Subcutaneous abdominal adipose tissue (tissue), 5 donors: ENCODE data around the gene IQSEC3.

Source experiments
- H3K27ac ChIP-seq: one replicate; pipeline ENCODE4 v1.7.0; 2013; ENCODE audit warnings: low read depth, mild to moderate bottlenecking, inconsistent platforms, low read length, moderate library complexity
- H3K27me3 ChIP-seq, 5 donors: one replicate each; pipeline ENCODE4 v1.7.0; 2013; ENCODE audit warnings: low read length in 5 of 5, inconsistent platforms in 1 of 5; ENCODE audit not compliant: control insufficient read depth in 5 of 5, insufficient read depth in 4 of 5
- H3K36me3 ChIP-seq, 5 donors: one replicate each; pipeline ENCODE4 v1.7.0; 2013; ENCODE audit warnings: low read length in 5 of 5; ENCODE audit not compliant: control insufficient read depth in 5 of 5, insufficient read depth in 5 of 5
- H3K4me1 ChIP-seq, 5 donors: one replicate each; pipeline ENCODE4 v1.7.0; 2013; ENCODE audit warnings: low read length in 5 of 5, mild to moderate bottlenecking in 3 of 5, moderate library complexity in 1 of 5; ENCODE audit not compliant: control insufficient read depth in 5 of 5, insufficient read depth in 5 of 5
- H3K4me3 ChIP-seq, 5 donors: one replicate each; pipeline ENCODE4 v1.7.0; 2013; ENCODE audit warnings: low read length in 5 of 5, low read depth in 1 of 5
- H3K9ac ChIP-seq, 5 donors: one replicate each; pipeline ENCODE4 v1.7.0; 2013; ENCODE audit warnings: low read length in 5 of 5, mild to moderate bottlenecking in 4 of 5, moderate library complexity in 3 of 5
- H3K9me3 ChIP-seq, 5 donors: one replicate each; pipeline ENCODE4 v1.7.0; 2013; ENCODE audit warnings: low read length in 5 of 5; ENCODE audit not compliant: control insufficient read depth in 5 of 5
- donor health status: healthy.
- donor health status: healthy.
- donor health status: healthy.
- donor health status: healthy.
- donor health status: healthy.

Gene IQSEC3

DNA sequence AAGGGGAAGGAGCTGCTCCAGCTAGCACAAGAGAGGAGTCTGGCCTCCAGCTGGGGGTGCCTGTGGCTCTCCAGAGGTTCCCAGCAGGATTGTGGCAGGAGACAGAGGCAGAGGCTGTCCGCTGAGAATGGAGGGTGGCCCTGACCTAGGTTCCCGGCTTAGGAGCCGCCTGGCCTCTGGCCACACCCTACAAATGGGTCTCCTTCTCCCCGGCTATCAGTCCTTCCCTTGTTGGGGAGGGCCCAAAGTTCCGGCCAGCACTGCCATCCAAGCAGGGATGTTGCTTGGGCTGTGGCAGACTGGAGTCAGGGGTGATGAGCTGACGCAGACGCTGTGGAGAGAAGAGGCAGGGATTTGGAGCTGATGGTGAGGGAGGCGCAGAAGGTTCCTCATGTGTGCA is 124.3 kb downstream of the IQSEC3 start:
- H3K4me3 ChIP-seq: no peak overlapping the region
- no peaks in the 10 kb centered on the region for H3K36me3 ChIP-seq
- H3K27ac ChIP-seq: no peak overlapping the region
- H3K9ac ChIP-seq: no peak overlapping the region
- peaks cover 5 to 15% (median 12%) of the 10 kb centered on the region in 5 donors for H3K27me3 ChIP-seq
- H3K9me3 ChIP-seq: no peaks in the 10 kb centered on the region
- H3K4me1 ChIP-seq: peaks cover 3 to 14% (median 12%) of the 10 kb centered on the region in 5 donors

DNA sequence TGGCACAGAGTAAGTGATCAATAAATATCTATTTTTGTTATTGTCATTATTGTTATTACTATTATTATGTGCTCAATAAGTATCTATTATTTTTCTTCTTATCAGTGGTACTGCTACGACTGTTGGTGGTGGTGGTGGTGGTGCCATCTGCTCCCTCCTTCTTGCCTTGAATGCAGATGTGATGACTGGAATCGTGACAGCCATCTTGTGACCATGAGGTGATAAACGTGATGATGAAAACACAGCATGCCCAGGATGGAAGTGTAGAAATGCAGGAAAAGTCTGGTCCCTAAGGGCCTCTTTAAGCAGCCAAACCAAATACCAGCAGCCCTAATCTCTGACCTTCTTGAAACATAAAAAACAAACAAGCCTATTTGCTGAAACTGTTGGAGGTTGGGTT is 125.0 kb downstream of the IQSEC3 start:
- H3K36me3 ChIP-seq: no peaks in the 10 kb centered on the region
- peaks cover 3 to 14% (median 12%) of the 10 kb centered on the region in 5 donors for H3K4me1 ChIP-seq
- peaks cover 8 to 16% (median 12%) of the 10 kb centered on the region in 5 donors for H3K27me3 ChIP-seq
- no peak overlapping the region for H3K27ac ChIP-seq
- no peak overlapping the region for H3K4me3 ChIP-seq
- H3K9ac ChIP-seq: no peak overlapping the region
- H3K9me3 ChIP-seq: no peaks in the 10 kb centered on the region

DNA sequence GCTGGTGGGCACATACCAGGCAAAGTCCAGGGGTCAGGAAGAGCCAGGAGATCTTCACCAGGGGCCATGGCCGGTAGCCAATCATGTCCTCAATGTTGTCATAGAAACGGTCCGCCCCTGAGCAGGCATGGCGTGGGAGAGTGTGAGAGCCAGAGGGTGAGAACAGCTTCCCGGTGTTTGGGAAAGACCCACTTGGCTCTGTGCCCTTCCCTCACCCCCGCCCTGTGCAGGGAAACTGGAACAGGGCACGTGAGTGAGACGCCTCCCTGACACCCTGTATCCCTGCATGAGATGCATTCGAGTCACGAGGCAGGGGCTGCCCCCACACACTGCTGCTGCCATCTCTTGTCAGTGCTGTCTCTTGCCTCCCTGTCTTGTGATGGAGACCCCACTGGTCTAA is 126.7 kb downstream of the IQSEC3 start:
- H3K36me3 ChIP-seq: no peaks in the 10 kb centered on the region

DNA sequence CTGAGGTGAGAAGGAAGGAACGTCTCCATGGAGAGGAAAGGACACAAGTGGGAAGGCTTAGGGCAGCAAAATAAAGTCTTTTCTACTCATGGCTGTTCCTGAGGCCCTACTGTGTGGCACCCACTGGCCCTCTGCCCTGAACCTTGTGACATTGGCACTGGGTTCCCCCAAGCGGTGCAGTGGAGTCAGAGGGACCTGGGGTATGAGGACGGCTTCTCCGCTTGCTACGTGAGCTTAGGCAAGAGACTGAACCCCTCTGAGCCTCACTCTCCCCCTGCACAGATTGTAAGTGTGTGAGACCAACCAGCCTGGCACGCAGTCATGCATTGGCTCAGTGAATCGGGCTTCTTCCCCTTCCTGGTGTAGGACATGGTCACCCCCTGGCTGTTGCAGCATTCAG is 127.7 kb downstream of the IQSEC3 start:
- Histone ChIP-seq H3K4me1 (peaks cover 2 to 5% (median 3%) of the 10 kb centered on the region in 5 donors), H3K9me3 (no peaks in the 10 kb centered on the region), H3K27ac (no peak overlapping the region), H3K36me3 (no peaks in the 10 kb centered on the region), H3K4me3 (no peak overlapping the region), H3K27me3 (peaks cover 9 to 16% (median 12%) of the 10 kb centered on the region in 5 donors), H3K9ac (no peak overlapping the region)

More for the DNA sequence above, 126.7 kb downstream of the IQSEC3 start:
- H3K9ac ChIP-seq: no peak overlapping the region
- peaks cover 9 to 16% (median 12%) of the 10 kb centered on the region in 5 donors for H3K27me3 ChIP-seq
- no peak overlapping the region for H3K4me3 ChIP-seq
- no peaks in the 10 kb centered on the region for H3K9me3 ChIP-seq
- H3K4me1 ChIP-seq: peaks cover 3 to 14% (median 12%) of the 10 kb centered on the region in 5 donors
- no peak overlapping the region for H3K27ac ChIP-seq

DNA sequence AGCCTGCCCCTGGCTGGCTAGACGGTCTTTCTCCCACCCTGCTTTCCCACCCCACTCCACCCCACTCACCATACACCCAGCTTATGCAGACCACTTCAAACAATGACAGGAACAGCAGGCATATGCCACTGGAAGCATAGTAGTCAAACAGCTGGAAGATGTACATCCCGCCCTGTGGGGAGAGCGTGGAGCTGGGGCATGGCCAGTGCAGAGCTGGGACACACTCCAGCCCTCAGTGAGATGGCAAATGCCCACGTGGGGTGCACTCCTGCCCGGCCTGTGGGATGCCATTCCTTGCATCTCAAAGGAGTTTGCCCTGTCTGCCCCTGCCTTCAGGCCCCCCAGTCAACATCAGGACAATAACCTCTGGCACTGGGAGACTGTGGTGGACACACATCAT is 128.6 kb downstream of the IQSEC3 start:
- Histone ChIP-seq H3K4me3 (no peak overlapping the region), H3K9ac (no peak overlapping the region)

DNA sequence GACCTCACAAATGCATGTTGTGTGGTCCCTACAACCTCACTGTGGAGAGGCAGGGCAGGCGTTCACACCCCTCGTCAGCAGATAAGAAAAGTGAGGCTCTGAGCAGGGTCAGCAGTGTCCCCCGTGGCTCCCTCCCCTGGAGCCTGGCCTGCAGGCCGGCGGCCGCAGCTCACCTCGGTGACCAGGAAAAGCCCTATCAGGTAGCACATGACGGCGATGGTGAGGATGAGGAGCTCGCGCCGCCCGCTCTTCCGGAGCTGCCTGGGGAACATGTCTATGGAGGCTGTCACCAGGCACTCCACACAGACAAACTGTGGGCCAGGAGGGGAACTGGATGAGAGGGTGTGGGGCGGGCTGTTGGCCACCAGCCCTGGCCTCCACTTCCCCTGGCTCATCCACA is 129.4 kb downstream of the IQSEC3 start:
- Histone ChIP-seq H3K36me3 (no peaks in the 10 kb centered on the region), H3K4me1 (peaks cover 0 to 3% (median 0%) of the 10 kb centered on the region in 5 donors), H3K27ac (no peak overlapping the region), H3K9me3 (no peaks in the 10 kb centered on the region), H3K27me3 (peaks cover 6 to 19% (median 8%) of the 10 kb centered on the region in 5 donors), H3K4me3 (no peak overlapping the region), H3K9ac (no peak overlapping the region)

More for the DNA sequence above, 128.6 kb downstream of the IQSEC3 start:
- H3K36me3 ChIP-seq: no peaks in the 10 kb centered on the region
- H3K27ac ChIP-seq: no peak overlapping the region
- no peaks in the 10 kb centered on the region for H3K9me3 ChIP-seq
- H3K27me3 ChIP-seq: peaks cover 8 to 16% (median 12%) of the 10 kb centered on the region in 5 donors
- H3K4me1 ChIP-seq: peaks cover 0 to 3% (median 0%) of the 10 kb centered on the region in 5 donors

DNA sequence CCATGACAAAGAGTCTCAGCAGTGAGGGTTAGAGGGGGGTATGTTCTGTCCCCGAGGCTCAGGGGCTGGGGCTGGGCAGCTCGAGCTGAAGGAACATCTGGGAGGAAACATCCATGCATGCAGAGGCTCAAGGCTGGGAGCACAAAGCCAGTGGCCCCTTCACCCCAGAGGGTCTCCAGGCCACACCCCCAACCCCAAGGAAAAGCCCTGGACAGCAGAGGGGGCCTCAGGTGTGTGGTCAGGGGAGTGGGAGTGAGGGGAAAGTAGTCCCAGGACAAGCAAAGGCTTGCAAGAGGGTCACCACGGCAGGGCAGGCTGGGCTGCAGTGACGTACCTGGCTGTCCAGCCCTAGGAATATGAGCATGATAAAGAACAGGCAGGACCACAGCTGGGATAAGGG is 129.9 kb downstream of the IQSEC3 start:
- no peaks in the 10 kb centered on the region for H3K36me3 ChIP-seq
- no peak overlapping the region for H3K9ac ChIP-seq
- H3K27ac ChIP-seq: no peak overlapping the region
- H3K27me3 ChIP-seq: peaks cover 4 to 19% (median 11%) of the 10 kb centered on the region in 5 donors
- H3K4me3 ChIP-seq: no peak overlapping the region
- H3K4me1 ChIP-seq: peaks cover 0 to 3% (median 0%) of the 10 kb centered on the region in 5 donors
- no peaks in the 10 kb centered on the region for H3K9me3 ChIP-seq

DNA sequence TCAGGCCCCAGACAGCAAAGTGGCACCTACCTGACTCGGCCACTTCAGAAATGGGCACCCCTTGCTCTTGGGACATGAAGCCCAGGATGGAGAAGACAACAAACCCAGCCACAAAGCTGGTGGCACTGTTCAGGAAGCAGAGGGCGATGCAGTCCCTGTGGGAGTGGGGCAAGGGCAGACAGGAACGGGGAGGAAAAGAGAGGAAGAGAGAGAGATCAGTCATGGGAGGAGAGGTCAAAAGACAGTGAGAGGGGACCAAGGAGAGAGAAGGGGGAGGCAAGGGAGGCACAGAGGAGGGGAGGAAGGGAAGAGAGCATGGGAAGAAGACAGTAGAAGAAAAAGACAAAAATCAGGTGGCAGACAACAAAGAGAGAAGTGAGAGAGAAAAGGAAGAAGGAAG is 130.8 kb downstream of the IQSEC3 start:
- Histone ChIP-seq H3K4me3 (no peak overlapping the region), H3K9ac (no peak overlapping the region), H3K27me3 (peaks cover 2 to 20% (median 14%) of the 10 kb centered on the region in 5 donors), H3K9me3 (no peaks in the 10 kb centered on the region), H3K27ac (no peak overlapping the region), H3K36me3 (no peaks in the 10 kb centered on the region), H3K4me1 (peaks cover 0 to 3% (median 0%) of the 10 kb centered on the region in 5 donors)

DNA sequence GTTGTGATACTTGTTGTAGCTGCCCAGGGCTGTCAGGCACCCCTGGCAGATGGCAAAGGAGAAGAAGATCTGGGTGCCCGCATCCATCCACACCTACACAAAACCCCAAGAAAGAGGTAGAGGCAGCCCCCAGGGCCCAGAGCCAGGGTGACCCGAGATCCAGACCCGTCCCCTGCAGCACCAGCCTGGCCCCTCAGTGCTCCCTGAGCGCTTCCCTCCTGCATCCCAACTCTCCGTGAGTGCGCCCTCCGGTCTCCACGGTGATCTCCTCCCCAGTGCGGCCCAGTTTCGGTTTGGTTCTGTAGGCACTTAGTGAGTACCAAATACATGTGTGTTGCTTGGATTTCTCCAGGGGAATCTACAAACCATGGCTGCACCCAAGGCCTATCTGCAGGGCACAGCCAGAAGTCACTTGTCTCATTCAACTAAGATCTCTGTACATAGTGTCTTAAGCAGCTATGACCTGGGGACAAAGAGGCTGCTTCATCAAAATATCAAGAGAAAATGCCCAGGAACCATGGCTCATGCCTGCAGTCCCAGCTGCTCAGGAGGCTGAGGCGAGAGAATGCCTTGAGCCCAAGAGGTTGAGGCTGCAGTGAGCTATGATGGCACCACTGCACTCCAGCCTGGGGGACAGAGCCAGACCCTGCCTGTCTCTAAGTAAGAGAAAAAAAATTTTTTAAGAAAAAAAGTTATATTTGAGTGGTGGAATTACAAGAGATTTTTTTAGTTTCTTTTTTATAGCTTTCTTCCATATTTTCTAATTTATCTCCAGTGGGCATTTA is 131.5 kb downstream of the IQSEC3 start:
- Histone ChIP-seq H3K9me3 (no peaks in the 10 kb centered on the region), H3K4me1 (peaks cover 0 to 3% (median 0%) of the 10 kb centered on the region in 5 donors), H3K36me3 (no peaks in the 10 kb centered on the region), H3K9ac (no peak overlapping the region), H3K27me3 (peaks cover 2 to 20% (median 14%) of the 10 kb centered on the region in 5 donors), H3K4me3 (no peak overlapping the region), H3K27ac (no peak overlapping the region)

DNA sequence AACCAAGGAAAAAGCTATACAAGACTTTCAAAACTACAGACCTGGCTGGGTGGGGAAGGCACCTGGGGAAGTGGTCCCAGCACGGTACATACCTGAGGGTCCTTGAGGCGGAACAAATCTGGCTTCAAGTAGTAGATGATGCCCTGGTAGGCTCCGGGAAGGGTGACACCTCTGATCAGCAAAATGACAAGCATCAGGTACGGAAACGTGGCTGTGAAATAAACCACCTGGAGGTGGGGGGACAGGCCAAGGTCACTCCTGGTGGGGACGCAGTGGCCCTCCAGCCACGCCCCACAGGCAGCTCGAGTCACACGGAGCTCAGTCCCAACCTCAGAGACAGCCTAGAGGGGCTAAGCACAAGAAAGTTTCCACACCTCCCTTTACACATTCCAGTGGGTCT is 132.1 kb downstream of the IQSEC3 start:
- Histone ChIP-seq H3K27me3 (peaks cover 2 to 19% (median 10%) of the 10 kb centered on the region in 5 donors), H3K4me1 (peaks cover 0 to 6% (median 3%) of the 10 kb centered on the region in 5 donors), H3K4me3 (no peak overlapping the region), H3K27ac (no peak overlapping the region), H3K9me3 (no peaks in the 10 kb centered on the region), H3K9ac (no peak overlapping the region), H3K36me3 (no peaks in the 10 kb centered on the region)
